Epithelial cell of esophagus (primary cell): ENCODE results near the gene RPL10A.
A peak's percentile ranks its signal among the peaks of the same experiment; 100 is the strongest.

Experiments
- DNase-seq: peaks from one replicate; pipeline ENCODE4 v3.0.0; 2010; ENCODE audit warnings: low read depth
- H3K4me3 ChIP-seq: 2 replicates; pipeline ENCODE4 v1.5.1; 2011; ENCODE audit warnings: mild to moderate bottlenecking, low read length, control low read depth
- TF ChIP-seq, protein P1 (sequence below): IDR thresholded peaks from 2 replicates; pipeline ENCODE4 v1.5.1; 2011; ENCODE audit warnings: low read depth, mild to moderate bottlenecking, low read length, control low read depth, inconsistent platforms; ENCODE audit not compliant: insufficient read depth; ENCODE audit errors: missing control alignments

The RPL10A gene

DNA sequence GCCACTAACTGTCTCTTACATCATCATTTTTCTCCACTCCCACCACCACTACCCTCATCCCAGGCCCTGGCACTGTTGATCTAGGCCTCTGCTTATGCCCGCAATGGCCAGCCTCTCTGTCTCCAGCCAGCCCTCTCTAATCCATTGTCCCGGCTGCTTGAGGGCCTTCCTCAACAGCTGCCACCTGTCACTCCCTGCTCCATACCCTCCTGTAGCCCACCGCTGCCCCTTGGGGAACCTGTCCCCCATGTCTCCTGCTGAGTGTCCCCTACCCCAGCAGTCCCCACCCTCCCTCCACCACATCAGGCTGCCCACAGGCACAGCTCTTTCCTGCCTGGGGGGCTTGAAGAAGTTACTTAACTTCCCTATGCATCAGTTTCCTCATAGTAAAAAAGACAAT lies 15.3 kb downstream of the RPL10A start:
- H3K4me3 ChIP-seq = no peak overlapping the region
- DNase-seq = no peak
- TF ChIP-seq, protein P1, sequence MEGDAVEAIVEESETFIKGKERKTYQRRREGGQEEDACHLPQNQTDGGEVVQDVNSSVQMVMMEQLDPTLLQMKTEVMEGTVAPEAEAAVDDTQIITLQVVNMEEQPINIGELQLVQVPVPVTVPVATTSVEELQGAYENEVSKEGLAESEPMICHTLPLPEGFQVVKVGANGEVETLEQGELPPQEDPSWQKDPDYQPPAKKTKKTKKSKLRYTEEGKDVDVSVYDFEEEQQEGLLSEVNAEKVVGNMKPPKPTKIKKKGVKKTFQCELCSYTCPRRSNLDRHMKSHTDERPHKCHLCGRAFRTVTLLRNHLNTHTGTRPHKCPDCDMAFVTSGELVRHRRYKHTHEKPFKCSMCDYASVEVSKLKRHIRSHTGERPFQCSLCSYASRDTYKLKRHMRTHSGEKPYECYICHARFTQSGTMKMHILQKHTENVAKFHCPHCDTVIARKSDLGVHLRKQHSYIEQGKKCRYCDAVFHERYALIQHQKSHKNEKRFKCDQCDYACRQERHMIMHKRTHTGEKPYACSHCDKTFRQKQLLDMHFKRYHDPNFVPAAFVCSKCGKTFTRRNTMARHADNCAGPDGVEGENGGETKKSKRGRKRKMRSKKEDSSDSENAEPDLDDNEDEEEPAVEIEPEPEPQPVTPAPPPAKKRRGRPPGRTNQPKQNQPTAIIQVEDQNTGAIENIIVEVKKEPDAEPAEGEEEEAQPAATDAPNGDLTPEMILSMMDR = no peak

DNA sequence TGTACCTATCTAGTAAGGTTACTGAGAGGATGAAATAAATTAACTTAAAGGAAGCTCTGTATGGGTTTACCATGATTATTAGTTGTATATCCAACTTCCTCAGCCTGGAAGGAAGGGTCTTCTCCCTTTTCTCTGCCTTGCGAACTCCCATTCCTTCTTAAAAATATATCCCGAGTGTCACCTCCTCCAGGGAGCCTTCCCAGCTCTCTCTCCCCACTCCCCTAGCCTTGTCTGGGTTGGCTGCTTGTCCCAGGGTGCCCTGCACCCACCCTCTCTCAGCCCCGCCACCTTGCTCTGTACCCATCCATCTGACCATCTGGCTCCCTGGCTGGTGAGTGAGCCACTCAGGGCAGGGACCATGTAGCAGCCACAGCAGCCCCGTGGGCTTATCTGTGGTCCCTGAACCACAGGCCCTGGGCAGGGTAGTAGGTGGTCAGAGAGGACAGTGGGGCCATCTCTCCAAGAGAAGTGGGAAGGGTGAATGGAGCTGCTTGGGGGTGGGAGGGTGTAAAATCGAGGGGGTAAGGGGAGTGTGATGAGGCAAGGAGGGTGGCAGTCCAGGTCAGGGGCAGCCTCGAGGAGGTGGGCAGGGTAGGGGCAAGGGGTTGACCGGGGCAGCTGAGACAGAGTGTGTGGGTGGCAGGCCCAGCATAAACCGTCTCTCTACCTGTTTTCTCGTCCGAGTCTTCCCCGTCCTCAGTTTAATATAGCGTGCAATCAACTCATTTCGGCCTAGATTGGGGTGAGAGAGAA lies 15.9 kb downstream of the RPL10A start:
- DNase-seq = no peak
- H3K4me3 ChIP-seq = no peak overlapping the region
- TF ChIP-seq, protein P1 = no peak

DNA sequence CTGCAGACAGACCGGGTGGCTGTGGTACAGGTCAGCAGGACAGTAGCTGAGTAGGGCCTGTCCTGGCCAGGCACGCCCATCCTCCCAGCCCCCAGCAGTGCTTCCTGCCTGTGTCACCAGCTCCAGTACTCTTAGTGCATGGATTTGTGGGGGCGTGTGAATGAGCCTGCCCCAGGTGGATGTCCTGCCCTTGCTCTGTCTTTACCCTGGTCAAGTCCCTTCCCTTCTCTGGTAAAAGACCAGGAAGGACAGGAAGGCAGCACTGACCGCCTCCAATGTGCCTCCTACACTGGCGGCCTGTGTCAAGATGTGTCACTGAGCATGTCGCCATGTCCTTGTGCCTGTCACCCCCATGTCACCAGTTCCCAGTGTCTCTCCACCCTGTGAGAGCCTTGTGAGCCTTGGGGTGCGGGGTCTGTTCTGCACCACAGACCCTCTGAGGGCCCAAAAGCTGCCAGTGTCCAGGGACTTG lies 16.8 kb downstream of the RPL10A start:
- no peak overlapping the region for H3K4me3 ChIP-seq
- peak; percentile 72 for DNase-seq
- TF ChIP-seq, protein P1 = no peak

DNA sequence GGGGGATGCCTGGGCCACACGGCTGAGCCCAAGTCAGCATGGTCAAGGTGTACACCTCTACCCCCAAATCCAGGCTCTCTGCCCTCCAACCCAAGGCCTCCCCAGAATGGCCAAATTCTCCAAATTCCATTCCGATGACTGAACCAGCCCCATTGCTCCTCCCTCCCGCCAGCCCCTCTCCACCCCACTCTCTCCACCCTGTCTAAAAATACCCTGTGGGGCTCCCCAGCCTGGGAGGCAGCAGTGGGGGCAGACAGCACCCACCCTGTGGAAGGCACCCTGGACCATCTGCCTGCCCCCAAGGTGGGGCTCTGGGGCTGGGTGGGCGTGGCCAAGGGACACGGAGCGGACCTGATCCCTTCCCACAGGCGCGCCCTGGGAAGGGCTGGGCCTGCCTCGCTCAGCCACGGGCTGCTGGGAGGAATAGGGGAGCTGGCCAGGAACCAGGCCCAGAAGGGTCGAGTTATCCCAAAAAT lies 17.2 kb downstream of the RPL10A start:
- H3K4me3 ChIP-seq = peak overlapping the region; percentile 7
- DNase-seq = peak; percentile 66
- TF ChIP-seq, protein P1 = no peak

DNA sequence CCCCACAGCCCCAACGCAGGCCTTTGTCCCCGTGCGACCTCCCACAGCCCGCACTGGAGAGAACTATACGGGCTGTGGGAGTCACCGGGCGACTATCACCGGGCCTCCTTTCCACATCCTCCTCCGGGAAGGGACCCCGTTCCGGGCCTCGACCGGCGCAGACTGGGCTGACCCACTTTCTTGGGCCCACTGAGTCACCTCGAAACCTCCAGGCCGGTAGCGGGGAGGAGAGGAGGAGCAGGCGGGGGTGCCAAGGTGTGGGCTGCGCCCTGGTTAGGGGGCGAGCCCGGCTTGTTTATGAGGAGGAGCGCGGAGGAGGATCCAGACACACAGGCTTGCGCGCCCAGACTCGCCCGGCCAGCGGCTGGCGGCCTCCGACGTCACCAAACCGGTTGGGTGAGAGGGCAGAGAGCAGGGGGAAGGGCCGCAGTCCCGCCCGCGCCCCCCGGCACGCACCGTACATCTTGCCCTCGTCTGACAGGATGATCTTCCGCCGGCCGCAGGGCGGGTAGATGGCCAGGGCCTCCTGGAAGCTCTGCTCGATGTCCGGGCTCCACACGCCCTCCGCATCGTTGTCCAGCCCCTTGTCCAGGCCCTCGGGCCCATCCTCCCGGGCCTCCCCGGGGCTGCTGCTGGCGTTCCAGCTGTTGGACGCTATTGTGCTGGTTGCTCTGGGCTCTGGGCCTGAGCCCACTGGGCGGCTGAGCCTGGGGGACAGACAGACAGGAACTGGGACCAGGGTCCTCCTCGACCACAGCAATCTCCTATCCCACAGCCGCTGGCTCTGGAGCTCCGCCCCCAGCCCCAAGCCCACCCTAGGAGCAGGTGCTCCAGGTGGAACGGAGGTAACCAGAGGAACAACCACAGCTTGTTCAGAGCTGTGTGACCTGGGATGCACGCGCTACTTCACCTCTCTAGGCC lies 18.1 kb downstream of the RPL10A start:
- H3K4me3 ChIP-seq = peak overlapping the region; percentile 21
- TF ChIP-seq, protein P1 = no peak
- DNase-seq = peak; percentile 98

DNA sequence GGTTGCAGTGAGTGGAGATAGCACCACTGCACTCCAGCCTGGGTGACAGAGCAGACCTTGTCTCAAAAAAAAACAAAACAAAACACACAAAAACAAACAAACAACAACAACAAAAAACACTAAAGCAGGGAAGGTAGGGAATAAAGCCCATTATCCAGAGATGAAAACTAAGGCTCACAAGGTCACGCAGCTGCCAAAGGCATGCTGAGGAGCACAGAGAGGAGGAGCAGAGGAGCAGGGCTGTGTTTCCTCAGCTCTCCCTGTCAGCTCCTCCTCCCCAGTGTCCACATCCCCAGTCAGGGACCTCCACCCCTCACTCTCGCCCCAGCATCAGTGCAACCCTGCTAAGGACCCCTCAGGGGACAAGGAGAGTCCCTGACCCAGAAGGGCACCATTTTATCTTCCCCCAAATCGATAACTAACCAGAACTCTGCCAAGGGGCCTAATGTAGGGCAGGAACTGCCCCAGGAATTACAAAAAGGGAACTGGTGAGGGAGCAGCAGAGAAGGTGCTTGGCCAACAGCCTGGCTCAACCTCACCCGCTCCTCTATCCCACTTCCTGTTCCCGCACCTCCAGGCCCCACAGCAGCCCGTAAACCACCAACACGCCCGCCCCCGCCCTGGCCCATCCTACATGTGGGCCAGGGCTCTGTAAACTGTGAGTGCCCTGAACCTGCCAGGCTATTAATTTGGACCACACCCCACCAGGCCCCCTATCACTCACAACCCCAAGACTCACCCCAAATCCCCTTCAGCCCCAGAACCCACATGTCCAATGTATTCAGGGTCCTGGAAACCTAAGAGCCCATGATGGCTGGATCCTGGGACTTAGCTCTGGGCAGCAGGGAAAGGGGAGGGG lies 19.7 kb downstream of the RPL10A start:
- no peak overlapping the region for H3K4me3 ChIP-seq
- peak; percentile 68 for DNase-seq

More for the DNA sequence above, 19.7 kb downstream of the RPL10A start:
- TF ChIP-seq, protein P1 = no peak
